IPS-NIHi7 (cell line): Measurements from ENCODE around the gene WSCD1.

Experiments
- DNase-seq: peaks from one replicate; pipeline ENCODE4 v3.0.0; 2012; ENCODE audit warnings: mixed read lengths; ENCODE audit errors: extremely low spot score

Gene WSCD1

DNA sequence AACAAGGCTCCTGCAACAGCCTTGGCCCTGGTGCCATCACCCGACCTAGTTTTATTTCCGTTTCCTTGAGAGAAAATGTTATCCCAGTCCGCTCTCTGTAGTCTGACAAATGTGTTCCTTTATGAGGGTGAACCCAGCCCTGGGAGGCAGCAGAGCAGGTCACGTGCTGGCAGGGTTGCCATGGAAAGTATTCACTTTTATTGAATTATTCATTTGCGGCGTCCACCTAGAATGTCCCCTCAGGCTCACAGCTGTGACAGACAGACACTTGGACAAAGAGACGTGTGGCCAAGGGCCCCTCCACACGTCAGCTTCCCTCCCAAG is 90.0 kb downstream of the WSCD1 start:
- DNase-seq, result no peak

DNA sequence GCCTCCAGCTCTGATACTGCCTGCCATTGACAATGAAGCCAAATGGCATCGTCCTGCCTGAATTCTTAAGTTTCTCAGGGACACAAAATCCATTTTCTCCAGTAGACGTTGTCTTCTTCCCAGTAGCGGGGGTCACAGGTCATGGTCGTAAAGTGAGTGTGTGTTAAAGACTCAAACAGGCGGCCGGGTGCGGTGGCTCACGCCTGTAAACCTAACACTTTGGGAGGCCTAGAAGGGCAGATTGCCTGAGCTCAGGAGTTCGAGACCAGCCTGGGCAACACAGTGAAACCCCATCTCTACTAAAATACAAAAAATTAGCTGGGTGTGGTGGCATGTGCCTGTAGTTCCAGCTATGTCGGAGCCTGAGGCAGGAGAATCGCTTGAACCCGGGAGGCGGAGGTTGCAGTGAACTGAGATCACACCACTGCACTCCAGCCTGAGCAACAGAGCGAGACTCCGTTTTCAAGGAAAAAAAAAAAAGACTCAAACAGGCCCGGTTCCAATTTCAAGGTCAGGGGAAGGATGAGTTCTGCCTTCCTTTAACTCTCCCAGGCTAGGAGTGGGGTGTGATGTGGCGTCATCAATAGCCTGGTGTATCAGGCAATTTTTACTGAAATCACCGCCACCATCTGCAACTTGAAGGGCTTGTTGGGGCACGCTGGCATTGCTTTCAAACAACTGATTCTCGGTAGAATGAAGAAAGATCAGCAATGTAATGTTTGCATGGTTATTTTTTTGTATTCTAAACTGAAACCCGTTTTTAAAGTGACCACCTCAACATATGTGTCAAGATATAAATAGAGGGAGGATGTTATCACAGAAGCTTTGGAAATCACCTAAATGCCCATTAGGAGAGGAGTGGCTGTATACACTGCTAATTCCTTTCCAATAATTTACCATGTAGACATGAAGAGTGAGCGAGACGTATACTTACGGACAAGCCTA is 91.0 kb downstream of the WSCD1 start:
- no peak for DNase-seq

DNA sequence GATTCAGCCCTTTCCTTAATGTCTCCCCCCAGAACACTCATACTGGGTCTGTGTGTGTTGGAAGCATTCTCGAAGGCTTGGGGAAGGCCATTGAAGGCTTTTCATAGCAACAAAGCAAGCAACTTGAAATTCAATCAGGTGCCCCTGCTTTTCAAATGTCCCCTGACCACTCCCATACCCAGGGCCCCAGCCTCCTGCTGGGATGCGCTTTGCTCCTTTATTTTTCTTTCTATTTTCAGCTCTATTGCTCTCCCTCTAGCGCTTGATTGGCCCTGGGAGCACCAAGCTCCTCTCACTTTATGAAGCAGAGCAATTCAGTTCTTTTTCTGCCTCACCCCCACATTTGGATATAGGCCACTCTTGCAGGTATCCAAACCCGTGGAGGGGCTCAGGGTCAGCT is 92.0 kb downstream of the WSCD1 start:
- peak; percentile 57 for DNase-seq

DNA sequence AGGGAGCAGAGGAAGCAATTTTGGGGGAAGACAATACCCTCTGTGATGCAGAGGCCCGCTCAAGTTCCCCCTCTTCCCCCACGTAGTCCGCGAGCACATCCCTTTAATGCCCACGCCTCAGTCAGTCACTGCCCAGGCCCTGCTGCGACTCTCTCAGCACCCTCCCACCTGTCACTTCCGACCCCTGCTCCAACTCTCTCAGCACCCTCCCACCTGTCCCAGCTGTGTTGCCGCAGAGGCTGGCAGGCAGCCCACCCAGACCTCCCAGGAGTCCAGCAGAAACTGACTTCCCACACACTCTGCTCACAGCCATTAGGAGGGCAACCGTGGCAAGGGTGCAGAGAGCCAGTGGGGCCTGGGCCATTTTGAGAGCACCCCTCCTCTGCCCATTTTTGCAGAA is 92.7 kb downstream of the WSCD1 start:
- no peak for DNase-seq

DNA sequence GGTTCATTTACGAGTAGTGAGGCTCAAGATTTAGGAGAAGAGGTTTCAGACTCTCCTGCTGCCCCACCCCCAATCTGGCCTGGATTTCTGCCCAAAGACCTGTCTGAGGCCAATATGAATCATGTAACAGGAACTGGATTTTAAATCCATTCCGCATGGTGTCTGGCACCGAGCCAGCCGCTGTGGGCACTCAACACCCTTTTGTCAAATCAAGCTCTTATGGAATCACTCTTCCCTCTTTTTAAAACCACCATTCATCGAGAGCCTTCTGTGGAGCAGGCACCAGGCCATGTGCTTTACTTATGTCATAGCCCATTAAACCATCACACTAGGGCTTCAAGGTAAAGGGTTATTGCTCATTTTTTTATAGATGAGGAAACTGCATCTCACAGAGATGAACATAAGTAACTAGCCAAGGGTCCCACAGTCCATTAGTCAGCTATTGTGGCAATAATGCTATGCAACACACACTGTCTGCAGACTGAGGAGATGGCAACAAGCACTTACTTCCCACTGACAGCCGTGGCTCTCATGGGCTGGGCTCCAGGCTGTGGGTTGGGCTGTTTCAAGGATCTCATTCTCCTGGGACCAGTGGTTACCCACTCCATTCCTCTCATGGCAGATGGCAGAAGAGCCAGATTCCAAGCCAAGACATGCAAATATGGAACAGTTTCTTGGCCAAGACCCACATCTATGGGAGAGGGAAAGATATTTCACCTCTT is 93.6 kb downstream of the WSCD1 start:
- DNase-seq, result no peak

DNA sequence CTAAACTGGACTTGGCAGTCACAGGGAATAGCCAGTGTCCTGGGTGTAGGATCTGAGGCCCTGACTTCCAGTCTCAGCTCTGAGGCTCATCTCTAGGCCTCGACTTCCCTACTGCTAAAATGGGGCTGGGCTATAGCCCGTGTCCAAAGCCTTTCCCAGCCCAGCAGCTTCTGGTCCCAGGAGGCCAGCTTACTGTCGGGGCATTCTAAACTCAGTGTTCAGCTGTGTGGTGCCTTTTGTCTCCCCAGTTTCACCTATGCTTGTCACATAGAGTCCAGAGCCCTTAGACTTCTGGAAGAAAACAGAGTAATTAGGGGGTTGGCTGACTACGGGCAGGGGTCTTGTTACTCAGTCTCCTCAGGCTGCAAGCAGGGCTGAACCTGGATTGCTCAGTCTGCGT is 94.8 kb downstream of the WSCD1 start:
- DNase-seq, result no peak

DNA sequence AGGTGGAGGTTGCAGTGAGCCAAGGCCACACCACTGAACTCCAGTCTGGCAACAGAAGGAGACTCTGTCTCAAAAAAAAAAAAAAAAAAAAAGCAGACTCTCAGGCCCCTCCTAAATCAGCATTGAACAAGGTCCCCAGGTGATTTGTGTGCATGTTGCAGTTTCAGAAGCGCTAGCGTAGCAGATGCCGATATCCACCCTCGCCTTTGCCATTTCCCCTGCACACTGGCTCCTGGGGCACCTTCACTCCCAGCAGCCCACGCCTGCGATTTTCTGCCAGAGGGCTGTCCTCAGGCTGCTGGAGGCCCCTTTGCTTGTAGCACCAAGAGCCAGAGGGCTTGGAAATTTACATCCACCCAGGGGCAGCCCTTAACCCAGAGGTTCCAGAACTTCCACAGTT is 95.6 kb downstream of the WSCD1 start:
- DNase-seq, result no peak

DNA sequence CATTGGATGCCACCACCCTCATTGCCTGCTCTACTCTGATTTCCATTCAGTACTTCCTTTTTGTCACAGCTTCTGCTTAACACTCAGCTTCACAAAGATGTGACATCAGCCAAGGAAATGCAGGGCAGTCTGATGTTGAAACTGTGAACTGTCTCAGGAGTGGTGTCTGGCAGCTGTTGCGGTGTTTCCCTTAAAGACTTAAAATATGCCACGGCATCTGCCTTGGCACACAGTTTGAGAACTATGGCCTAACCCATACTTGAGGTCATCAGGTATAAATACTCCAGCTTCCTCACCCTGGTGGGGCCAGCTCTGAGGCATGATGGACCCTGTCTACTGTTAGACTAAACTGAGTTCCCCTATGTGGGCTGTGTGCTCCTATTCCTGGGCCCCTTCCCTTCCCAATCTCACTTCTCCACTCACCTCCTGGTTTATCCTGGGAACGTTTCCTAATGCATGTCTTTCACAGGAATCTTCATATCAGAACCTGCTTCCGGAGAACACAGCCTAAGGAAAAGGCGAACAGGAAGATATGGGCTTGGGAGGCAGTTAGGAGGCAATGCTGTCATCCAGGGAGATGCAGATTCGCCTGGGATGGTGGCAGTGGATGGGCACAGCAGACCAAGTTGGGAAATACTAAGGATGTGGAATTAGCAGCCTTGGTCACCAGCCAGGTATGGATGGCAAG is 96.5 kb downstream of the WSCD1 start:
- DNase-seq, result no peak

DNA sequence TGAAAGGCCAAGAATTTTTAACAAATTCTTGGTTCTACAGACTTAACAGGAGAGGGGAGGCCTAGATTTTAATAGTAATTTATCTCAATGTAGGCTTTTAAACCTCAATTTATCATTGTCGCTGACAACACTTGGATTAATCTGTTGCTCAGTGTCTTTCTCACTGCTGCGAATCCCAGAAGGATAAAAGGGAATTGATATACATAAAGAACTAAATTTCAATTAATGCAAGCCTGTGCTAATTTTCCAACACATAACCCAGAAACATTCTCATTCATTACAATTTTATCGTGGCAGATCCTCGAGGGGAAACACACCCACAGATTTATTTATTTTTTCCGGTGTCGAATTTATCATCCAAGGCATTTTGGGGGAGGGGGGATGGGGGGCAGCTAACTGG is 98.1 kb downstream of the WSCD1 start:
- no peak for DNase-seq

DNA sequence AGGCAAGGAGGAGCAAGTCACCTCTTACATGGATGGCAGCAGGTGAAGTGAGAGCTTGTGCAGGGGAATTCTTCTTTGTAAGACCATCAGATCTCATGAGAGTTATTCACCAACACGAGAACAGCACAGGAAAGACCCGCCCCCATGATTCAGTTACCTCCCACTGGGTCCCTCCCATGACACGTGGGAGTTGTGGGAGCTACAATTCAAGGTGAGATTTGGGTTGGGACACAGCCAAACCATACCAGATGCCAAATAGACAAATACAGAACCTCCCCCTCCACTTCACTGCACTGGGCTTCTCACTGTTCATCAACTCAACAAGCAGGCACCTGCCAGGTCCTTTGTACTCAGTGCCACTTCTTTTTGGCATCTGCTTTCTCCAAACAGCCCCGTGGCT is 100.2 kb downstream of the WSCD1 start:
- DNase-seq, result no peak

DNA sequence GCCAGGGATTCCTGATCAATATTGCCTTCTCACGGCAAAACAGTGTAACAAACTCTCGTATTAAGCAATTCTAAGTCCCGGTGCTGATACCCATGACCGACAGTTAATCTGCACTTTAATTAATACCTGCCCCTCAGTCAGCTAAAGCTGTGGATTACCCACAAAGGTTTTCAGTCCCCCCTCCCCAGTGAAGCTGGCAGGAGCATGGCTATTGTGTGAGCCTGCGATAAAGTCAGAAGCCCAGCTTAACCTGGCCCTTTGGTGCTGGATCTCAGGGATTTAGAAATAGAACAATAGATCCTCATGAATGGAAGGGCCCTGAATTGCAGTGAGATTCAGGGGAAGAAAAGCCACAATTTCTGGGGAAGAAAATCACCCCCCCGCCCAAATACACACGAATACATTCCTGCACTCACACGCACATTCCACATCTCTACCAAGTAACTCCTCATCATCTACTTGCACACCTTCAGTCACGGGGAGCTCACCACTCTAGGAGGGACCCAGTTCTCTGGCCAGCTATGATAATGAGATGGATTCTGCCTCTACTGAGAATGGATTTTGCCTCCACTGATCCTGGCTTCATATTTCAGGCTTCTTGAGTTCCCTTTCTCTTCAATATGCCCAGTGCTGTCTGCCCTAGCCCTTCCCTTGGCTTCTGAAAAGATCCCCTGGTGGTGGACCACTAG is 102.6 kb downstream of the WSCD1 start:
- no peak for DNase-seq

DNA sequence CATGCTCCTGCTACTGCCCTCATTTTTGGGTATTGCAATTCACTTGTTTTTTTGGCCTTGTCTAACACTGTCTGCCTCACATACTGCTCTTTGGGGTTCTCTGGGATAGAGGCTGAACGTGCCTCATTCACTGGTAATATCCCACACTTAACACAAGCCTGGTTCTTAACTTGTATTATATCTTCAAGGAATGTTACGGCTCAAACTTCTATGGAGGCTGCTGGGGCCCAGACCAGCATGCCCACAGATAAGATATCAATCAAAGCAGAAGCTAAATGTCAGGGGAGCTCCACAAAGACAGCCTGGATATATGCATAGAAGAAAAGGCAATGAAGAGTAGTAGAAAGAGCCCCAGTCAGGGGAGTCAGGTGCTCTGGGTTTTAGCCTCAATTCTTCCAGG is 103.5 kb downstream of the WSCD1 start:
- DNase-seq, result no peak
